Osteoblast (primary cell): ENCODE data around the gene PHYH. TPM values are rescaled to one million over a fixed set of nuclear protein-coding genes. Genes with fewer than 3 reads are reported as not detected.

Experiments used
- DNase-seq: peaks from one replicate; pipeline ENCODE4 v3.0.0; 2011; ENCODE audit warnings: low spot score, mixed read lengths; ENCODE audit not compliant: insufficient read length; ENCODE audit errors: missing footprints
- H2AFZ ChIP-seq: 2 replicates; pipeline ENCODE4 v1.6.0; 2011; ENCODE audit warnings: mild to moderate bottlenecking, low read length
- H3K27ac ChIP-seq: 2 replicates; pipeline ENCODE4 v1.5.1; 2011; ENCODE audit warnings: mild to moderate bottlenecking, low read depth, low read length, moderate library complexity
- H3K27me3 ChIP-seq: 2 replicates; pipeline ENCODE4 v1.6.0; 2012; ENCODE audit warnings: mild to moderate bottlenecking, control low read depth, inconsistent platforms, low read length, moderate library complexity; ENCODE audit not compliant: insufficient read depth
- H3K36me3 ChIP-seq: 2 replicates; pipeline ENCODE4 v1.5.1; 2011; ENCODE audit warnings: mild to moderate bottlenecking, low read length, control low read depth, moderate library complexity; ENCODE audit not compliant: insufficient read depth
- H3K4me1 ChIP-seq: 2 replicates; pipeline ENCODE4 v1.5.1; 2011; ENCODE audit warnings: mild to moderate bottlenecking, low read length, control low read depth, moderate library complexity; ENCODE audit not compliant: insufficient read depth
- H3K4me2 ChIP-seq: 2 replicates; pipeline ENCODE4 v1.6.0; 2011; ENCODE audit warnings: mild to moderate bottlenecking, low read length; ENCODE audit not compliant: insufficient read depth
- H3K4me3 ChIP-seq: fragments of 200-600 bp; sonication (generic); 3 replicates; pipeline ENCODE4 v1.5.1; 2012; ENCODE audit warnings: mild to moderate bottlenecking, low read length, inconsistent platforms; ENCODE audit not compliant: insufficient read depth
- H3K79me2 ChIP-seq: 2 replicates; pipeline ENCODE4 v1.6.0; 2012; ENCODE audit warnings: mild to moderate bottlenecking, low read length, control low read depth, inconsistent platforms; ENCODE audit not compliant: insufficient read depth
- H3K9me3 ChIP-seq: 2 replicates; pipeline ENCODE4 v1.5.1; 2011; ENCODE audit warnings: low read depth, low read length, control low read depth
- H4K20me1 ChIP-seq: 2 replicates; pipeline ENCODE4 v1.6.0; 2012; ENCODE audit warnings: mild to moderate bottlenecking, low read length, control low read depth; ENCODE audit not compliant: insufficient read depth
- total RNA-seq: library from RNA; depleted of rRNA; stranded (reverse); fragments of >200 nt; gene quantifications from 2 replicates; pipeline ENCODE4 v1.2.3, GENCODE V29; 2012
- TF ChIP-seq, protein P1 (sequence below): IDR thresholded peaks from 2 replicates; pipeline ENCODE4 v1.5.1; 2011; ENCODE audit warnings: mild to moderate bottlenecking, low read depth, low read length, moderate library complexity; ENCODE audit errors: extremely low read depth

Gene PHYH
- total RNA-seq, 1 donor = 28.6 TPM

- no peaks in the 10 kb centered on the region for H3K4me1 ChIP-seq
- TF ChIP-seq, protein P1, sequence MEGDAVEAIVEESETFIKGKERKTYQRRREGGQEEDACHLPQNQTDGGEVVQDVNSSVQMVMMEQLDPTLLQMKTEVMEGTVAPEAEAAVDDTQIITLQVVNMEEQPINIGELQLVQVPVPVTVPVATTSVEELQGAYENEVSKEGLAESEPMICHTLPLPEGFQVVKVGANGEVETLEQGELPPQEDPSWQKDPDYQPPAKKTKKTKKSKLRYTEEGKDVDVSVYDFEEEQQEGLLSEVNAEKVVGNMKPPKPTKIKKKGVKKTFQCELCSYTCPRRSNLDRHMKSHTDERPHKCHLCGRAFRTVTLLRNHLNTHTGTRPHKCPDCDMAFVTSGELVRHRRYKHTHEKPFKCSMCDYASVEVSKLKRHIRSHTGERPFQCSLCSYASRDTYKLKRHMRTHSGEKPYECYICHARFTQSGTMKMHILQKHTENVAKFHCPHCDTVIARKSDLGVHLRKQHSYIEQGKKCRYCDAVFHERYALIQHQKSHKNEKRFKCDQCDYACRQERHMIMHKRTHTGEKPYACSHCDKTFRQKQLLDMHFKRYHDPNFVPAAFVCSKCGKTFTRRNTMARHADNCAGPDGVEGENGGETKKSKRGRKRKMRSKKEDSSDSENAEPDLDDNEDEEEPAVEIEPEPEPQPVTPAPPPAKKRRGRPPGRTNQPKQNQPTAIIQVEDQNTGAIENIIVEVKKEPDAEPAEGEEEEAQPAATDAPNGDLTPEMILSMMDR = no peak
- peaks cover 57% of the 10 kb centered on the region for H3K36me3 ChIP-seq
- no peaks in the 10 kb centered on the region for H3K79me2 ChIP-seq
- DNase-seq = no peak
- no peaks in the 10 kb centered on the region for H3K27me3 ChIP-seq
- H3K9me3 ChIP-seq = no peaks in the 10 kb centered on the region
- H4K20me1 ChIP-seq = no peaks in the 10 kb centered on the region
- no peak overlapping the region for H3K4me3 ChIP-seq
- no peak overlapping the region for H3K27ac ChIP-seq
- H2AFZ ChIP-seq = no peak overlapping the region
- no peak overlapping the region for H3K4me2 ChIP-seq
Observed at GRCh38 chr10:13328613-13329012, 28.7 kb upstream of the PHYH start.

DNA sequence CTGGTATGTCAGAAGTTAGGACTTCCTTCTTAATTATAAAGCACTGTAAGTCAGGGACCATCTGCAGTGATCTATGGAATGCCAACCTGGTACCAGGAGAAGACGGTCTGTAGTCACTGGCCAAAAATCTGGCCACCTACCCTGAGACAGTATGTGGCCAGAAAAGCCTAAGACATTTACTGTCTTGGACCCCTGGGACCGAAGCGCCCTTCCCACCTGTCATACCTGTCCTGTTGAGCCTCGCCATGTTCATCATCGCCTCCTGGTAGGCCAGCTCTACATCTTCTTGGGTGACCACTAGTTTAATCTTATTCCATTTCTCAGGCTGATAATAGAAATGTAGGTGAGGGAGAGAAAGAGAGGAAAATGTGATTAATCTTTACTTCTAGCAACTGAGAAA, 28.3 kb upstream of the PHYH start:
- Histone ChIP-seq H4K20me1 (no peaks in the 10 kb centered on the region), H3K79me2 (no peaks in the 10 kb centered on the region), H3K9me3 (no peaks in the 10 kb centered on the region), H3K27ac (no peak overlapping the region), H3K4me2 (no peak overlapping the region), H2AFZ (no peak overlapping the region), H3K27me3 (no peaks in the 10 kb centered on the region), H3K36me3 (peaks cover 58% of the 10 kb centered on the region), H3K4me3 (no peak overlapping the region), H3K4me1 (no peaks in the 10 kb centered on the region)
- TF ChIP-seq, protein P1 = no peak
- no peak for DNase-seq

DNA sequence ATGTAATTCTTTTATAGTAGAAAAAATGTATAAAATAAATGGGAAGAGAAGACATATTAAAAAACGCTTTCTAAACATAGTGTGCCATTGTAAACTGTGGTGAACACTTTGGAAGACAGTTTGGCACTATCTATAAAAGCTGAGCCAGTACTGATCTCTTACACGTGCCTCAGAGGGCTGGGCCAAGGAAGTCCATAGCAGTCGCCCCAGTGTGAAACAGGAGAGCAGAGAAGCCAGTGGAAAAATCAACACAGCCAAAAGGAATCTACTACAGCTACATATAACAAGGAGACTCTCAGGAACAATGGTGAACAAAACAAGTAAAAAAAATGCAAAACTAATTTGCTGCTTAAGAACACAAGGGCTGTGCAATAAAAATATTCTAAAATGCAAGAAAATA, 27.7 kb upstream of the PHYH start:
- H3K79me2 ChIP-seq = no peaks in the 10 kb centered on the region
- TF ChIP-seq, protein P1 = no peak
- peaks cover 64% of the 10 kb centered on the region for H3K36me3 ChIP-seq
- no peaks in the 10 kb centered on the region for H4K20me1 ChIP-seq
- DNase-seq = no peak
- H3K27me3 ChIP-seq = no peaks in the 10 kb centered on the region
- no peaks in the 10 kb centered on the region for H3K4me1 ChIP-seq
- H3K27ac ChIP-seq = no peak overlapping the region
- H2AFZ ChIP-seq = no peak overlapping the region
- H3K4me3 ChIP-seq = no peak overlapping the region
- no peaks in the 10 kb centered on the region for H3K9me3 ChIP-seq
- no peak overlapping the region for H3K4me2 ChIP-seq

- no peaks in the 10 kb centered on the region for H3K9me3 ChIP-seq
- H3K4me1 ChIP-seq = no peaks in the 10 kb centered on the region
- no peak overlapping the region for H2AFZ ChIP-seq
- no peaks in the 10 kb centered on the region for H3K79me2 ChIP-seq
- no peak overlapping the region for H3K4me2 ChIP-seq
- no peak overlapping the region for H3K27ac ChIP-seq
- peaks cover 45% of the 10 kb centered on the region for H3K36me3 ChIP-seq
- no peak for DNase-seq
- no peaks in the 10 kb centered on the region for H4K20me1 ChIP-seq
- no peak overlapping the region for H3K4me3 ChIP-seq
- no peaks in the 10 kb centered on the region for H3K27me3 ChIP-seq
- TF ChIP-seq, protein P1 = no peak
Observed at GRCh38 chr10:13322615-13323148, 22.8 kb upstream of the PHYH start.
